GM13976 (cell line): ENCODE measurements around the gene ZNF777.

Experiments used
- DNase-seq: peaks from one replicate; pipeline ENCODE4 v3.0.0; 2012; ENCODE audit warnings: low spot score
- in situ Hi-C: fragments of 300-500 bp; cut with MboI; formaldehyde crosslinking; loops from one replicate; pipeline ENCODE4 v1.12.0; 2022; ENCODE audit warnings: low sequenced_read_pairs, mixed read lengths, inconsistent platforms; ENCODE audit not compliant: unreplicated experiment
- TF ChIP-seq, protein P1 (sequence below): IDR thresholded peaks from 2 replicates; pipeline ENCODE4 v1.5.1; 2012; ENCODE audit warnings: borderline replicate concordance, mild to moderate bottlenecking; ENCODE audit not compliant: insufficient read depth; ENCODE audit errors: extremely low read depth, missing control alignments, control extremely low read depth

The ZNF777 gene

DNA sequence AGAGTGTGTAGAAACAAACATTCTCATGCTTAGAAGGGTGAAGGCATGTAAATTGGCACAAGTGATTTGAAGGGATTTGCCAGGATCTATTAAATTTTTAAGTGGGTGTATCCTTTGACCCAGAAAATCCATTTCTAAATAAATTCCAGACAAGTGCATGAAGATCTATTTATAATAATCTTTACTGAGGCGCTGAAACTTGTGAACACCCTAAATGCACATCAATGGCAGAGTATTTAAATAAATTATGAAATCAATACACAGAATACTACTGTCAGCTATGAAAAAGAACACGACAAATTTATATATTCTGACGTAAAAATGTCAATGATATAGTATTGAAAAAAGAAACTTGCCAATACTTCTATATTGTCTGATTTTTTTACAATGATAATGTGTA, 17.9 kb downstream of the ZNF777 start:
- in situ Hi-C loops: no loop called here
- TF ChIP-seq, protein P1, sequence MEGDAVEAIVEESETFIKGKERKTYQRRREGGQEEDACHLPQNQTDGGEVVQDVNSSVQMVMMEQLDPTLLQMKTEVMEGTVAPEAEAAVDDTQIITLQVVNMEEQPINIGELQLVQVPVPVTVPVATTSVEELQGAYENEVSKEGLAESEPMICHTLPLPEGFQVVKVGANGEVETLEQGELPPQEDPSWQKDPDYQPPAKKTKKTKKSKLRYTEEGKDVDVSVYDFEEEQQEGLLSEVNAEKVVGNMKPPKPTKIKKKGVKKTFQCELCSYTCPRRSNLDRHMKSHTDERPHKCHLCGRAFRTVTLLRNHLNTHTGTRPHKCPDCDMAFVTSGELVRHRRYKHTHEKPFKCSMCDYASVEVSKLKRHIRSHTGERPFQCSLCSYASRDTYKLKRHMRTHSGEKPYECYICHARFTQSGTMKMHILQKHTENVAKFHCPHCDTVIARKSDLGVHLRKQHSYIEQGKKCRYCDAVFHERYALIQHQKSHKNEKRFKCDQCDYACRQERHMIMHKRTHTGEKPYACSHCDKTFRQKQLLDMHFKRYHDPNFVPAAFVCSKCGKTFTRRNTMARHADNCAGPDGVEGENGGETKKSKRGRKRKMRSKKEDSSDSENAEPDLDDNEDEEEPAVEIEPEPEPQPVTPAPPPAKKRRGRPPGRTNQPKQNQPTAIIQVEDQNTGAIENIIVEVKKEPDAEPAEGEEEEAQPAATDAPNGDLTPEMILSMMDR: no peak
- DNase-seq: no peak

GRCh38 chr7:149440222-149440621, 20.6 kb downstream of the ZNF777 start:
- no peak for DNase-seq
- in situ Hi-C loops: no loop called here
- TF ChIP-seq, protein P1: no peak

GRCh38 chr7:149436358-149436757, 24.5 kb downstream of the ZNF777 start:
- in situ Hi-C loops: no loop called here
- TF ChIP-seq, protein P1: no peak
- no peak for DNase-seq

DNA sequence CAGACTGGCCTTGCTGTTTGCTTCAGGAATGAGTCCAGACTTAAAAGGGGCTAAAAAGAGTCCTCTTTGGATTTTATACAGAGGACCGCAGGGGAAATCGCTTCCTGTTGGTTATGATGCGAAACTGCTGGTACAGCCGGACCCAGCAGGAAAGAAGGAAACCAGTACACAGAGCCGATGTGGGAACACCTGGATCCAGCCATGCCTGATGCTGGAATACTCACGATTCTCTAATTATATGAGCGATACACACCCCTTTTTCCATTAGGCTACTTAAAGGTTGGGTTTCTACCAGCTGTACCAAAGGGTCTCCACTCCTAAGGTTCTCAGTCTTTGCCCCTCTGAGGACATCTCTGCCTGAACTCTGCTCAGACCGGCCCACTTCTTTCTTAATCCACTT, 27.7 kb downstream of the ZNF777 start:
- no peak for DNase-seq

GRCh38 chr7:149432121-149432691, 28.7 kb downstream of the ZNF777 start:
- in situ Hi-C loops: no loop called here
- TF ChIP-seq, protein P1: no peak
- DNase-seq: no peak

More for the DNA sequence above, 27.7 kb downstream of the ZNF777 start:
- TF ChIP-seq, protein P1: no peak
- in situ Hi-C loops: no loop called here

DNA sequence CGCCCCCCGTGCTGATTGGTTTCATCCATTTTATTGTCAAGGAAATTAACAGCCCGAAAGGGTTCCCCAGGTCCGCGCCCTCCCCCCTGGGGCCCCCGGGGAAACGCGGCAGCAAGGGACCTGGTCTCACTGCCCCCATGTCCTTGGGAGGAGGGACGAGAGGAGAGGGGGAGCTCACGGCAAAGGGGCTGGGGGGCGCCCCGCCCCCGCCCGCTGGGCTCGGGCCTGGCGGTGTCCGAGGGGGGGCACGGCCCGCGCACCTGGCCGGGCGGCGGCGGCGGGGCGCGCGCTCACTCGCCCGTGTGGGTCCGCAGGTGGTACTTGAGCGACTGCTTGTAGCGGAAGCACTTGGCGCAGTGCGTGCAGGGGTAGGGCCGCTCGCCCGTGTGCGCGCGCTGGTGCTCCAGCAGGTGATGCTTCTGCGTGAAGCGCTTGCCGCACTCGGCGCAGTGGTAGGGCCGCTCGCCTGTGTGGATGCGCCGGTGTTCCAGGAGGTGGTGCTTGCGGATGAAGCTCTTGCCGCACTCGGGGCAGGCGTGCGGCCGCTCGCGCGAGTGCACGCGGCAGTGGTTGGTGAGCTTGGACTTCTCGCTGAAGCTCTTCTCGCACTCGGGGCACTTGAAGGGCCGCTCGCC, 29.3 kb downstream of the ZNF777 start:
- in situ Hi-C loops: no loop called here
- TF ChIP-seq, protein P1: no peak
- no peak for DNase-seq
